Daoy (cell line): ENCODE measurements around the gene NRBF2. TPM values are rescaled to one million over a fixed set of nuclear protein-coding genes. Genes with fewer than 3 reads are reported as not detected.

ENCODE experiments used
- DNase-seq: peaks from one replicate; pipeline ENCODE4 v3.0.0-alpha.2; 2015; ENCODE audit warnings: low read depth
- total RNA-seq: library from RNA; depleted of rRNA; stranded (reverse); fragments of >200 nt; shearing (Covaris generic); gene quantifications from 2 replicates; pipeline ENCODE4 v1.2.3, GENCODE V29; 2014

The NRBF2 gene
- total RNA-seq, 1 experiment from 2014 or later = 16.5 TPM

DNA sequence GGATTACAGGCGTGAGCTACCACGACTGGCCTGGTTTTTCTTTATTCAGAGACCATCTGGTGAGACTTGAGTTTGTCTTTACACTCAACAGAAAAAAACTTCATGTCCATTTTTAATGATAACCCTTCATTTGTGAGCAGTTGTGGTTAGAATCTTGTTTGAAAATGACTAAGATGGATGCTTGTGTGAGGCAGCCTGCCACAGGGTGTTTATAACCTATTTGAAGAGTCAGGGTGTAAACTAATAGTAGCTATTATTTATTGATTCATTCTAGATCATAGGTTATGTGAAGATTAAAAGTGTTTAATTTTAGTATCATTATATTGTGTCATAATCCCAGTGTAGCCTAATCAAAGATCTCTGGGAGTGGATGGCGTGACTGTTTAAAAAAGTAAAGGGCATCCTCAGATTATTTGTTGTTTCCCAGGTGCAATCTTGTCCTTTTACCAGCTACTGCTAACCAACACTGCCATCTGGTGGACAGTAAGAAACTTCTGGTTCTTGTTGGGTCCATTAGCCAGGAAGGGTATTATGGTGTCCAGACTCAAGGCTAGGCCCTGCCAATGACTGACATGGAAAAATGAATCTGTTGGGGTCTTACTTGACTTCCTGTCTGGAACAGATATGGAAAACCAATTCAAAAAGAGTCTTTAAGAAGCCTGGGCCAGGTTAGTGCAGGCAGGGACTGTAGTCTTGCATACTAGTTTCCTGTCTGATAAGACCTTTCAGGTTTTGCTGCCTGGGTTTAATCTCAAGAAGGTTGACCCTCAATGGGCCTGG, 24.9 kb downstream of the NRBF2 start:
- DNase-seq = peak; percentile 75

DNA sequence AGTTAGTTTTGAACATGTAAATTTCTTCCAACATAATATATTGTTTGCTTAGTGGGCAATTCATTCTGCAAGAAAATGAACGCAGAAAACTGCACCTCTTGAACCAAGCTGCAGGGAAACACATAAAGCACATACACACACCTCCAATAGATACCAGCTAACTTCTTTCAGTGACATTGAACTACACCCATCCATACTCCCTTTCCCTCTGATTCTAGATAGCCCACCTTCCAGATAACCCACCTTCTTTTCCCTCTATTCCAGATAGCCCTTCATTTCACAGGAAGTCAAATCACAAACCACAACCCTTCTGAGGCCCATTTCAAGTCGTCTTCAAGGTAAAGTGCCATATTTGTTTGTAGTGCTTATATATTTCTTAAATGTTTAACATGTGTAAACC, 28.5 kb downstream of the NRBF2 start:
- no peak for DNase-seq

DNA sequence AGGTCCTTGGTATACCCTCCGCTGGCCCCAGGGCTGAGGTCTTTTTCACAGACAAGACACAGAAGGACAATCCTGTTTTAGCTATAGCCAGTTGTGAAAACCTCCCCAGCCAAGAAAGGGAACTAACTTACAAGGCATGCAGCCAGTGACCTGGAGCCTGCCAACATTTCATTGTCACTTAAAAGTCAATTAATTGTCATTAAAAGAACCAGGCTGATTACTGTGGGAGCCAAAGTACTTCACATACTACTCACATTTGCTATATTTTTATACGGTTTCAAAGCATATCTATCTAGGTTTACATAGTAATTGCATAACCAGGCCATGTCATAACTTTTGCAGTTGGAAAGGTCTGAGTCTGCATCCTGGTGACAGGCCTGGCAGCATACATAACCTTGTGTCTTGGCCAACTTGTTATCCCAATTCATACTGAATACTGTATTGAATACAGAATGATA, 31.1 kb downstream of the NRBF2 start:
- DNase-seq = no peak

DNA sequence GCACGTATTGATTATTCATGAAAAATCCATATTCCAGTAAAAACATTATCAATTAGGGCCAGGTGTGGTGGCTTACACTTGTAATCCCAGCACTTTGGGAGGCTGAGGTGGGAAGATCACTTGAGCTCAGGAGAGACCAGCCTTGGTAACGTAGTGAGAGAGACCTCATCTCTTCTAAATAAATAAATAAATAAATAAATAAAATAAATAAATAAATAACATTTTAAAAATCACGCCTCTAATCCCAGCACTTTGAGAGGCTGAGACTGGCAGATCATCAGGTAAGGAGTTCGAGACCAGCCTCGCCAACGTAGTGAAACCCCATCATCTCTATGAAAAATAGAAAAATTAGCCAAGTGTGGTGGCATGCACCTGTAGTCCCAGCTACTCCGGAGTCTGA, 32.1 kb downstream of the NRBF2 start:
- DNase-seq = no peak

DNA sequence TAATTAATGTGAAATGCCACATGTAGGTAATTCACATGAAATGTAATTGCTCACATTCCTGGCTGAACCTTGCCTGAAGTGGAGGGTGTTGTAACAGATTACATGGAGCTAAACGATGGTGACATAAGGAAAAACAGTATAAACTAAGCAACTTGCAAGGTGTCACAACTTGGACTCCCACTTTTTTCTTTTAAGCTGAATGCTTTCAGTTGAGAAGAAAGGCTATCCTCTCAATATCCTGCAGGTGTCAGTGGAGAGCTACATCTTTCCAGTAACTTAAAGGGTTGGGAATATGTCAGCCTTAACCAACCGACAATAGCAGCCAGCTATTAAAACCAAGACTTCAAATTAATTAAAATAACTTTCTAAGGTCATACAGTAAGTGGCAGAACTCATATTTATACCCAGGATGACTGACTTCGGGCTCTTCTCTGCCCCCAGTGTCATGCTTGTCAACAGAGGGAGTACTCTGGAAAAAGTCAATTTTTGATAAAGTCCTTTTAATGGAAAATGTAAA, 33.7 kb downstream of the NRBF2 start:
- peak; percentile 45 for DNase-seq

DNA sequence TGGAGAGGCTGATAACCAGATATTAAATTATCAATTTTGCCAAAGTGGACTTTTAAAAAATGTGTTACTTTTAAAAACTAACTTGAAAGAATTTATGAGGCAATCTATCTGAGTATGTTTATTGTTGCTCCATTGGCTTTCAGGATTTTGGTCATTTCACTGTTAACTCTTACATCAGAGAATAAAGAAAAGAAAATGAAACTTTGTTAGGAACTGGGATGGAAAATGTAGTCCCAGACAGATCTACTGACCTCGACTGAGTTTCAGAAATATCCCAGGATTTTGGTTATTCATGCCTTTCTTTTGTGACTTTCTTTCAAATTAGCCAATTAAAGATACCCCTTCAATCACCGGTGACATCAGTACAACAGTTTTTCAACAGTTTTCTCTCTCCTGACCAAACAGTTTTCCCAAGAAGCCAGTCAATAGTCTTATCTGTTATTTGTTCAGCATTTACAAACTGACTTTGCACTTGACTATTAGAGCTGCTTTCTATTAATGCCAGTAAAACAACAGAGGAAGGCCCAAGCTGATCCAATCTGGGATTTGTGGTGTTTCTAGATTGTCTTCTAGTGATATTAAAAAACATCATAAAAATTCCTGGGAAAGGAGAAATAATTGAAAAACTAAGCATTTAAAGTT, 35.8 kb downstream of the NRBF2 start:
- no peak for DNase-seq

DNA sequence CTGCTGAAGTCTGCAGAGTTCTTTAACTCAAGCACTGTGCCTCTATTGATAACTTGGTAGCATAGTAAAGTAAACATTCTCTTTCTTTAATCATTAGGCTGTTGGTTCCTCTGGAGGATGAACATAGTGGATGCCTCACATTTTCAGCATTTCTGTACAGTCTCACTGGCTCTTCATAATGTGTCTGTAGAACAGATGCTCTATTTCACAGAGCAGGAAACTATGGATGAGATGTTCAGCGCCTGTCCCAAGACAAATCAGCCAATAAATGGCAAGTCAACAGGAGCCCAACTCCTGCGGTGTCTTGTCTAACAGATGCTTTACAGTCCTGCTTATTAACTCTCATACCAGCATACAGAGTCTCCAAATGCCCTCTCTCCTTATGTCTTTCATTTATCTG, 36.5 kb downstream of the NRBF2 start:
- no peak for DNase-seq

DNA sequence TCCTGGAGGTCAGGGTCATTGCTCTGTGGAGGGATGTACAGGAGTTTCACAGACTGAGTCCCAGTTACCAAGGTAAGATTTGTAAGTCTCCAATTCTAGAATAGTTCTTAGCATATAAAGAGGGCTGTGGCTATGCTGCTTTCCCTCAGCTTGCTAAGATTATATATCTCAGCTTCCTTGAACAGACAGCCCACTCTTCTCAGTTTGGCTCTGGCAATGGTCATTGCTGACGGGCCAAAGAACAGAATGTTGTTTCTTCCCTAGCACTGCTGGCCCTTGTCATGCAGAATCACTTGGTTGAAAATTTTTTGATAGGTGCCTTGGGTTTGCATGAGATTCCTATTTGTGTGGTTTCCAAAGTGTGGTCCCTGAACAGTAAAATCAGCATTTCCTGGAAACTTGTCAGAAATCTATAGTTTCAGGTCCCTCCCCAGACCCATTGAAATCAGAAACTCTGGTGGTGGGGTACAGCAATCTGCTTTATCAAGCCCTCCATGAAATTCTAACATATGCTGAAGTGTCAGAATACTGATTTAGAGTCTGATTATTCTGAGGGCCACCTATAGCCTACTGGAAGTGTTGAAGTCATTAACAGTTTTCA, 38.2 kb downstream of the NRBF2 start:
- DNase-seq = no peak

DNA sequence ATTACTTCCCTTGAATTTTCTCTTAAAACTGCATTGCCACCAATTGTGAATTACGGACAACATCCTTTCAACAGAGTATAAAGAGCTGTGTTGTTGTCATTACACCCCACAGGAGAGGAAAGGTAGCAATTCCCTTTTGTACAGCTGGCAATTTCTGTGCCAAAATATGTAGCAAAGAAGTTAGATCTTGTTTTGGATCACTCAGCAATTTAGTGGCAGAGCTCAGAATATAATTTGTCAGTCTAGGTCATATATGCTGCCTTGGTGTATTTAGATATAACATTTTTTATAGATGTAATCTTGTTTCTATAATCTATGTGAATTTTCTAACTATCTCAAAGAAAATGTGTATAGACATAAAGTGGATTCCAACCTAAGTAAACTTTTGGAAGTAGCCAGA, 38.8 kb downstream of the NRBF2 start:
- no peak for DNase-seq

DNA sequence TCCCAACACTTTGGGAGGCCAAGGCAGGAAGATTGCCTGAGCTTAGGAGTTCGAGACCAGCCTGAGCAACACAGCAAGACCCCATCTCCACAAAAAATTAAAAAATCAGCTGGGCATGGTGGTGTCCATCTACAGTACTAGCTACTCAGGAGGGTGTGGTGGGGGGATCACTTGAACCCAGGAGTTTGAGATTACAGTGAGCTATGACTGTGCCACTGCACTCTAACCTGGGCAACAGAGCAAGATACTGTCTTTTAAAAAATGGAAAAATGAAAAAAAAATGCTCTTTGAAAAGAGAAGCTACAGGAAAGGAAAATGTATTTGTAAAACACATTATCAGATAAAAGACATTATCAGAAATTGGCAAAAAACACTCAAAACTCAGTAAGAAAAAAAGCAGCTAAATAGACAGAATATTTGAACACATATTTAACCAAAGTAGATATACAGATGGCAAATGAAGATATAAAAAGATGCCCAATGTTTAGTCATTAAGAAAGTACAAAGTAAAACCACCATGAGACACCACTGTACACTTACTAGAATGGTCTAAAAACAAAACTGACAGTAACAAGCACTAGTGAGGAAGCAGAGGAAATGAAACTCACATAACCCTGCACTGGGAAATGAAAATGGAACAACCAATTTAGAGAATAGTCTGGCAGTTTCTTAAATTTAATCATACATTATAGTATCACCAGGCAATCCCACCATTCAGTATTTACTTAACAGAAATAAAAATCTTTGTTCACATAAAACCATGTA, 40.5 kb downstream of the NRBF2 start:
- no peak for DNase-seq

DNA sequence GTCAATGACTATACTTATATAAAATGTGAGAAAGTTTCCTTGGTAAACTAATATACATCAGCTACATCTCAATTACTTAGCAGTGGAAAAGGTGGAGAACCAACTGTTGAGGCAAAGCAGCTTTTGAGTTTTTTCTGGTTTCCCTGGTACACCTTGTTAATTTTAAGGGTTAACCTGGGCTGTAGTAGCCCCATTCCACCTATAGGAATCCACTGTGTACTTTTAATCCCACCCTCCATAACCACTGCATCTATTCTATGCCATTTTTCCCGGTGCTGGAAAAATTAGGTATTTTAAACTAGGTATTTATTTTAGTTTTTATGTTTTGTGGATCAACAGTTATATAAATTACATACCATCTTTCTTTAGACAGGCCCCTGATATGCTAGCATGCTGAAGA, 42.4 kb downstream of the NRBF2 start:
- DNase-seq = no peak

DNA sequence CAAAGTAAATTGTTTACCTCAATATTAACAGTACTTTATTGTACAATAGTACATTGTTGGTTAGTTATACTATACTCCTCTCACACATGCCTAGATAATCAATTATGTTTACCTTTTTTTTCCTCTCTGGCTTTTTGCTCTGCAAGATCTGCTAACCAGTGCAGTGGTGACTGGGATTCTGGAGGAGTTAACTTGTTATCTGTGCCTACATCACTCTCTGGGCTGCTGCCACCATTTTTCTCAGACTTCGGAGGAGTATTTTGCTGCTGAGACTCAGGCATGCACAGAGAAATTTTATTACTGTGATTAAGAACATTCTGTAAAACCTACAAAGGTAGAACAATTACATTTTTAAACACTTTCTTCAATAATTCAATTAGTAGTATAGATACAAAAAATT, 59.7 kb downstream of the NRBF2 start:
- no peak for DNase-seq

DNA sequence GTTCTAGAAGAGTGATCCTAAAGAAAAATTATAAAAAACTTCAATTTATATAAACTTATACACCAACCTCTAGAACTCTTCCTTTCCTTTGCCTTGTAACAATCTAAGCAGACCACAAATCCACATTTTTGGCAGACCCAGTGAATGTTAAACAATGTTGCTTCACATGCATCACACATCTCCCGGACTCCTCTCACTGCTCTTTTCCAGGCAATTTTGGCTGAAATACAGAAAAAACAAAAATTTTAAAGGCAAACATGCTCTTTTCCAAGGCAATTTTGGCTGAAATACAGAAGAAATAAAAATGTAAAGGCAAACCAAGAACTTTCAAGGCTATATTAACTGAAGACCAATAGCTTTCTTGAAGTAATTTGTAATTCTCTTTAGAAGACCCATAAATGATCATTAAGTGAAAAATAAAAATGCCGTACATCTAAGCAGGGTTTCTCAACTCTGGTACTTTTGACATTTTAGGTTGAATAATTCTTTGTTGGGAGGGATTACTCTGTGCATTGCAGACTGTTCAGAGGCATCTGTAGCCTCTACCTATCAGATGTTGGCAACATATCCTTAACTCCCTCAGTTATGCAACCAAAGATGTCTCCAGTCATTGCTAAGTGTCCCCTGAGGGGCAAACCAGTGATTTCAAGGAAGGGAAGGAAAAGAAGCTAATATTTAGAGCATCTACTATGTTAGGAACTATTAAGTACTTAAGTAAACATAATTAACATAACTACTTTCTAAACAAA, 64.4 kb downstream of the NRBF2 start:
- DNase-seq = no peak

DNA sequence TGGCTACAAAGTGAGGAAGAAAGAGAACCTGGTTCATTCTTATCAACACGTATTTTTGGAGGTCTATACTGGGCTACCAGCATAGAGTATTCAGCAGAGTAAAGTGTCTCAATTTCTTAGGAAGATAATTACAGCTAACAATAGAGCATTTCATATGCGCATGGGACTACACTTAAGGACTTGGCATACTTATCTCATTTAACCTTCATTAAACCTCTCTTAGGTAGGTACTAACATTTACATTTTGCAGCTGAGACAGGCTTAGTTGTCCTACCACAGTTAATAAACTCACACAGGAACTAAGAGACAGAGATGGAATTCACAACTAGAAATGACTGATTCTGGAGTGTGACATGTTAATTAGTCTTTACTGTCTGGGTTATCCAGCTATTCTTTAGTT, 66.6 kb downstream of the NRBF2 start:
- no peak for DNase-seq

DNA sequence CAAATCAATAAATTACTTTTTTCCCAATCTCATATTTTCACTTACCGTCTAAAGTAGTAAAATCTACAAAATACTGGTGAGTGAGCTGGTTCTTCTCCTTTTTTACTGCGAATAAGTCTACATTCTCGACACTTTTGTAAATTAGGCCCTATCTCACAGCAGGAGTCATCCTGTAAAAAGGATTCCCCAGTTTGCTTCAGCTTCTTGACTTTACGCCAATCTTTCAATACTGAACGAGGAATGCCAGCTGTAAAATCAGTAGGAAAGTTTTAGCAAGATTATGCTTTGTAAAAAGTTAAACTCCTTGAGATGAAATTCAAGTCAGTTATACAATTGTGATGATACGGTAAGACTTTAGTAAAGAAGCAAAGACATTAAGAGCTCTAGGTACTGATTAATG, 67.3 kb downstream of the NRBF2 start:
- no peak for DNase-seq

DNA sequence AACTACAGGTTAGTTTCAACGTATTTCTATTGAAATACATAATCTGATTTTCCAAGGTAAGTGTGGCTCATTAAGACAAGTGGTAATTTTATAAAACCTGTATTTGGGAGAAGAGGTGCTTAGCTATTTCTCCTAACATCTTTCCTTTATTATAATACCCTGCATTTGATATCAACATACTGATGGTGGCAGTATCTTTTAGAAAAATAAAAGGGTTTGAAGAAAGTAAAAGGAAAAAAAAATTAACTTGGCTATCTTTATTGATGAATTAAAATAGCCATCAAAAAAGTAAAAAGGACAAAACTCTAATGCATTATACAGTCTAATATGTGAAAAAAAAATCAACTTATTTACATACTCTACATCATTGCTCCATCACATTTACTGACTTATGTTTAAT, 68.0 kb downstream of the NRBF2 start:
- no peak for DNase-seq
